ENCODE data around the gene ING1.

The ING1 gene

GRCh38 chr13:110772091-110772984 lies 58.8 kb downstream of the ING1 start:
- DNase-seq (ENCODE audit: low spot score): no peak

Data from HuH-7.5 (cell line).